Measurements from ENCODE around the gene KCNG1. TPM values are rescaled to one million over a fixed set of nuclear protein-coding genes. Genes with fewer than 3 reads are reported as not detected.

KCNG1 gene
- total and polyA plus RNA-seq, 2 of the 8 experiments (the other 6 are each of a cell fraction or from before 2014, with no cell fraction given), result 16.0 to 18.0 TPM

DNA sequence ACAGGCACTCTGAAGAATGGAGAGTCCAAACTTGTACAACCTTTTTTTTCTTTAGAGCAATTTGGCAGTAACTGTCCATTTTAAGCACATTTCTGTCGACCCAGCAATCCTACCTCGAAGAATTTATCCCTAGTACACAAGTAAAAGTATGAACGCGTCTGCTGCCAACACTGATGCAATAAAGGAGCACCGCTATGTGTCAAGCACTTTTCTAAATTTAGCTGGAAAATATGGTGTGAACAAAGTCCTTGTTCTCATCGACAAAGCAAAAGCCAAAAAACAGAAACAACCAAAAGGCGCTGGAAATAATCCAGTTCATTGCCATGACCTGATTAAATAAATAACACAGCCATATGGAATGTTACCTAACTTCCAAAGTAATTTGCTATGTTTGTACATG, 65.6 kb downstream of the KCNG1 start:
- Histone ChIP-seq H2BK5ac (ENCODE audit: low read depth, low read length) (no peak overlapping the region), H3K79me1 (ENCODE audit: low read depth, low read length) (peaks cover 8% of the 10 kb centered on the region; the same call in 1 of the 2 replicates), H3K23ac (ENCODE audit: insufficient read length) (peak overlapping the region; percentile 32), H4K91ac (replicated peaks; ENCODE audit: insufficient read length, low read length) (no peak overlapping the region), H3K27ac (ENCODE audit: low read depth, low read length) (no peak overlapping the region), H2BK120ac (replicated peaks; ENCODE audit: low read depth, low read length) (no peak overlapping the region), H3K9ac (replicated peaks in 1 of 4; ENCODE audit: extremely low read depth in 1 of 4, low read depth in 3 of 4, low read length in 3 of 4) (peak overlapping the region in 3 of 4 experiments; percentile 80 to 97 (median 92); a peak in 4 of 7 replicates), H3K4ac (replicated peaks; ENCODE audit: insufficient read length, low read depth, low read length) (no peak overlapping the region), H3K56ac (replicated peaks; ENCODE audit: insufficient read length, low read depth, low read length) (no peak overlapping the region), H2BK15ac (ENCODE audit: low read length) (no peak overlapping the region), H2AFZ (ENCODE audit: low read length) (no peak overlapping the region), H2BK12ac (ENCODE audit: low read depth, low read length) (no peak overlapping the region), H3K14ac (ENCODE audit: insufficient read length) (no peak overlapping the region), H3K27me3 (replicated peaks in 1 of 4; ENCODE audit: control insufficient read depth in 3 of 4, extremely low read depth in 1 of 4, insufficient read depth in 3 of 4, low read length in 3 of 4) (no peaks in the 10 kb centered on the region), H4K20me1 (replicated peaks in 1 of 2; ENCODE audit: control insufficient read depth in 1 of 2, insufficient read depth in 2 of 2, low read length in 2 of 2) (peaks cover 19 to 20% of the 10 kb centered on the region in 2 experiments), H3K4me2 (ENCODE audit: insufficient read depth in 1 of 2, low read depth in 2 of 2, low read length in 2 of 2) (peak overlapping the region; percentile 96 to 98), H3K36me3 (ENCODE audit: control insufficient read depth in 2 of 4, insufficient read depth in 4 of 4, low read length in 3 of 4) (peaks cover 3 to 23% (median 6%) of the 10 kb centered on the region in 4 experiments; a peak in 6 of 8 replicates), H2AK5ac (ENCODE audit: low read depth, low read length) (no peak overlapping the region), H3K4me1 (replicated peaks in 1 of 4; ENCODE audit: control insufficient read depth in 3 of 4, insufficient read depth in 4 of 4, low read length in 3 of 4) (peaks cover 4 to 8% (median 6%) of the 10 kb centered on the region in 4 experiments), H4K8ac (ENCODE audit: extremely low read depth, insufficient read depth, low read length) (no peak overlapping the region), H3K4me3 (ENCODE audit: extremely low read depth in 1 of 4, insufficient read depth in 2 of 4, low read depth in 3 of 4, low read length in 4 of 4) (peak overlapping the region; percentile 77 to 99 (median 94)), H3K23me2 (ENCODE audit: low read depth, low read length) (peaks cover 15% of the 10 kb centered on the region), H3K79me2 (ENCODE audit: control insufficient read depth in 1 of 2, insufficient read depth in 2 of 2, low read length in 2 of 2) (peaks cover 23 to 81% of the 10 kb centered on the region in 2 experiments), H2BK20ac (ENCODE audit: low read length) (no peak overlapping the region), H4K5ac (ENCODE audit: insufficient read length, low read depth, low read length) (no peak overlapping the region), H3K18ac (ENCODE audit: extremely low read depth, low read length) (no peak overlapping the region), H3K9me3 (ENCODE audit: insufficient read depth in 2 of 2, low read depth in 1 of 2, low read length in 1 of 2) (no peaks in the 10 kb centered on the region)
- FAIRE-seq (no peak), DNase-seq (ENCODE audit: low read depth in 1 of 2, low spot score in 2 of 2) (no peak)
- ChIA-PET POLR2A (ENCODE audit: partially characterized antibody) (interaction anchor here (0.9 to 2.7 kb wide), 14 partner anchors 11 to 447 kb away, joined by 3 to 44 read pairs (median 6); partner anchors contain the start of genes ADNP and BCAS4), CTCF (ENCODE audit: partially characterized antibody) (interaction anchor here (0.5 to 2.4 kb wide), 3 partner anchors 14 to 28 kb away, joined by 5 to 6 read pairs (median 5); no protein-coding TSS in a partner anchor)
- 45% methylated on average over 7 of the region's 7 CpGs; no CpG with 5 or more reads in 1 of the 2 experiments for WGBS, 2 experiments (ENCODE audit: extremely low coverage in 1 of 2, insufficient coverage in 1 of 2, insufficient read length in 1 of 2, insufficient replicate concordance in 2 of 2, low coverage in 1 of 2, low lambda C conversion rate in 2 of 2, missing lambda C conversion rate in 1 of 2)
- TF ChIP-seq, protein P1, sequence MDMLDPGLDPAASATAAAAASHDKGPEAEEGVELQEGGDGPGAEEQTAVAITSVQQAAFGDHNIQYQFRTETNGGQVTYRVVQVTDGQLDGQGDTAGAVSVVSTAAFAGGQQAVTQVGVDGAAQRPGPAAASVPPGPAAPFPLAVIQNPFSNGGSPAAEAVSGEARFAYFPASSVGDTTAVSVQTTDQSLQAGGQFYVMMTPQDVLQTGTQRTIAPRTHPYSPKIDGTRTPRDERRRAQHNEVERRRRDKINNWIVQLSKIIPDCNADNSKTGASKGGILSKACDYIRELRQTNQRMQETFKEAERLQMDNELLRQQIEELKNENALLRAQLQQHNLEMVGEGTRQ (IDR thresholded peaks at IDR 0.05; ENCODE audit: low read length), result no peak
- TF ChIP-seq POLR2AphosphoS5 (IDR thresholded peaks at IDR 0.05; ENCODE audit: low read depth, low read length) (no peak), EP300 (IDR thresholded peaks at IDR 0.05; ENCODE audit: borderline replicate concordance in 1 of 2, low read depth in 2 of 2, low read length in 2 of 2) (no peak), TAF1 (IDR thresholded peaks at IDR 0.05; ENCODE audit: low read depth, low read length) (no peak), JUND (IDR thresholded peaks at IDR 0.05; ENCODE audit: low read length) (no peak), KDM5A (IDR thresholded peaks at IDR 0.05; ENCODE audit: low read length) (no peak), NRF1 (IDR thresholded peaks at IDR 0.05; ENCODE audit: low read depth, low read length) (no peak), SUZ12 (IDR thresholded peaks at IDR 0.05; ENCODE audit: low read length) (no peak), CHD2 (IDR thresholded peaks at IDR 0.05; ENCODE audit: low read length) (no peak), CTBP2 (IDR thresholded peaks at IDR 0.05; ENCODE audit: borderline replicate concordance, insufficient read depth, insufficient read length, low read length) (no peak), RNF2 (IDR thresholded peaks at IDR 0.05; ENCODE audit: borderline replicate concordance, low read depth, low read length, missing control alignments, poor library complexity, severe bottlenecking) (no peak)

All from H1 (cell line).